Uterus (tissue), 4 donors: ENCODE results near the gene RNF34. TPM values are rescaled to one million over a fixed set of nuclear protein-coding genes. Genes with fewer than 3 reads are reported as not detected.
"Not testable (repeated sequence)": the region's sequence is repeated elsewhere in the genome, so short reads cannot be mapped to it uniquely, and the experiment has no call there.

Experiments used
- DNase-seq, 2 donors: peaks; one replicate each; pipeline ENCODE4 v3.0.0-alpha.2; 2019 to 2020
- H3K27ac ChIP-seq, 2 donors: fragments of 200-600 bp; sonication (generic); 1 replicate in 1 of 2; 2 replicates in 1 of 2; pipeline ENCODE4 v1.5.1; 2016 to 2018
- H3K27me3 ChIP-seq, 2 donors: fragments of 200-600 bp; sonication (generic); one replicate each; pipeline ENCODE4 v1.5.1; 2018 to 2019; ENCODE audit warnings: control low read depth in 1 of 2
- H3K36me3 ChIP-seq, 2 donors: fragments of 200-600 bp; sonication (generic); one replicate each; pipeline ENCODE4 v1.5.1; 2019; ENCODE audit warnings: control low read depth in 1 of 2
- H3K4me1 ChIP-seq, 2 donors: fragments of 200-600 bp; sonication (generic); one replicate each; pipeline ENCODE4 v1.5.1; 2018 to 2019; ENCODE audit warnings: control low read depth in 1 of 2
- H3K4me3 ChIP-seq, 2 donors: fragments of 200-600 bp; sonication (generic); 1 replicate in 1 of 2; 2 replicates in 1 of 2; pipeline ENCODE4 v1.5.1; 2018 to 2019; ENCODE audit warnings: mild to moderate bottlenecking in 1 of 2
- H3K9me3 ChIP-seq, 2 donors: fragments of 200-600 bp; sonication (generic); one replicate each; pipeline ENCODE4 v1.5.1; 2019; ENCODE audit warnings: control low read depth in 1 of 2
- POLR2A ChIP-seq, 2 donors: fragments of 450-650 bp; IDR thresholded peaks; one replicate each; pipeline ENCODE4 v1.6.1; 2016; ENCODE audit warnings: antibody characterized with exemption in 2 of 2, mild to moderate bottlenecking in 1 of 2, moderate library complexity in 1 of 2
- intact Hi-C: fragments of 100-400 bp; cut with DNase I; formaldehyde crosslinking; loops from one replicate; pipeline ENCODE4 v1.15.1; 2023; ENCODE audit warnings: low total_unique reads
- total RNA-seq, 4 donors: library from RNA; depleted of rRNA in 3 of 4; stranded (reverse); fragments of >200 nt in 3 of 4; gene quantifications; one replicate each; pipeline versions ENCODE4 v1.1.0 to v1.2.4, GENCODE V29; 2014 to 2023
- TF ChIP-seq, protein P1 (sequence below), 4 experiments: fragments of 200-600 bp in 2 of 4; fragments of 450-650 bp in 2 of 4; sonication (generic) in 2 of 4; IDR thresholded peaks; one replicate each; pipeline ENCODE4 v1.5.1; 2016 to 2019; ENCODE audit warnings: antibody characterized with exemption in 4 of 4, mild to moderate bottlenecking in 2 of 4, moderate library complexity in 1 of 4
- donor health status: DM: yes; HTN: yes; CAD: no.

The RNF34 gene
- total RNA-seq, 4 donors from 2014 or later, result 23.5 to 74.9 (median 34.1) TPM

- Histone ChIP-seq H3K4me1 (no peaks in the 10 kb centered on the region), H3K36me3 (no peaks in the 10 kb centered on the region), H3K9me3 (no peaks in the 10 kb centered on the region), H3K27me3 (no peaks in the 10 kb centered on the region), H3K4me3 (no peak overlapping the region), H3K27ac (no peak overlapping the region)
- TF ChIP-seq, protein P1, sequence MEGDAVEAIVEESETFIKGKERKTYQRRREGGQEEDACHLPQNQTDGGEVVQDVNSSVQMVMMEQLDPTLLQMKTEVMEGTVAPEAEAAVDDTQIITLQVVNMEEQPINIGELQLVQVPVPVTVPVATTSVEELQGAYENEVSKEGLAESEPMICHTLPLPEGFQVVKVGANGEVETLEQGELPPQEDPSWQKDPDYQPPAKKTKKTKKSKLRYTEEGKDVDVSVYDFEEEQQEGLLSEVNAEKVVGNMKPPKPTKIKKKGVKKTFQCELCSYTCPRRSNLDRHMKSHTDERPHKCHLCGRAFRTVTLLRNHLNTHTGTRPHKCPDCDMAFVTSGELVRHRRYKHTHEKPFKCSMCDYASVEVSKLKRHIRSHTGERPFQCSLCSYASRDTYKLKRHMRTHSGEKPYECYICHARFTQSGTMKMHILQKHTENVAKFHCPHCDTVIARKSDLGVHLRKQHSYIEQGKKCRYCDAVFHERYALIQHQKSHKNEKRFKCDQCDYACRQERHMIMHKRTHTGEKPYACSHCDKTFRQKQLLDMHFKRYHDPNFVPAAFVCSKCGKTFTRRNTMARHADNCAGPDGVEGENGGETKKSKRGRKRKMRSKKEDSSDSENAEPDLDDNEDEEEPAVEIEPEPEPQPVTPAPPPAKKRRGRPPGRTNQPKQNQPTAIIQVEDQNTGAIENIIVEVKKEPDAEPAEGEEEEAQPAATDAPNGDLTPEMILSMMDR (IDR thresholded peaks at IDR 0.05), result no peak
- TF ChIP-seq POLR2A (IDR thresholded peaks at IDR 0.05), result no peak
- intact Hi-C loops, result no loop called here
- DNase-seq, result no peak
Measured at GRCh38 chr12:121366063-121366459, 33.9 kb upstream of the RNF34 start.

- Histone ChIP-seq H3K36me3 (no peaks in the 10 kb centered on the region), H3K9me3 (no peaks in the 10 kb centered on the region), H3K4me1 (no peaks in the 10 kb centered on the region), H3K4me3 (no peak overlapping the region), H3K27ac (no peak overlapping the region), H3K27me3 (no peaks in the 10 kb centered on the region)
- intact Hi-C loops, result no loop called here
- DNase-seq, result no peak
- TF ChIP-seq POLR2A (IDR thresholded peaks at IDR 0.05), result no peak
- TF ChIP-seq, protein P1 (IDR thresholded peaks at IDR 0.05), result no peak
Measured at GRCh38 chr12:121371404-121371803, 28.5 kb upstream of the RNF34 start.

DNA sequence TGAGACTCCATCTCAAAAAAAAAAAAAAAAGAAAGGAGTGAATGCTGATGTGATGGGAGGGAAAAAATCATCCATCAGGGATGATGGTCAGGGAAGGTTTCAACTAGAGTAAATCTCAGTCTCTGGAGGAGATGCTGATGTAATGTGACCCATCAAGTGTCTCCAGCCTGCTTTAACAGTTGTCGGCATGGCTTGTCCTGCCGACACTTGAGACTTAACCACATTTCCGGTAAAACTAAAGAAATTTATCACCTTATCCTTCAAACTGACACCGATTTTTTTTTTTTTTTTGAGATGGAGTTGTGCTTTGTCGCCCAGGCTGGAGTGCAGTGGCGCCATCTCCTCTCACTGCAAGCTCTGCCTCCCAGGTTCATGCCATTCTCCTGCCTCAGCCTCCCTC, 26.2 kb upstream of the RNF34 start:
- Histone ChIP-seq H3K4me1 (no peaks in the 10 kb centered on the region), H3K9me3 (no peaks in the 10 kb centered on the region), H3K27ac (no peak overlapping the region), H3K4me3 (no peak overlapping the region), H3K27me3 (no peaks in the 10 kb centered on the region), H3K36me3 (no peaks in the 10 kb centered on the region)
- TF ChIP-seq POLR2A (IDR thresholded peaks at IDR 0.05), result no peak
- TF ChIP-seq, protein P1 (IDR thresholded peaks at IDR 0.05), result no peak
- no peak for DNase-seq
- intact Hi-C loops, result no loop called here

DNA sequence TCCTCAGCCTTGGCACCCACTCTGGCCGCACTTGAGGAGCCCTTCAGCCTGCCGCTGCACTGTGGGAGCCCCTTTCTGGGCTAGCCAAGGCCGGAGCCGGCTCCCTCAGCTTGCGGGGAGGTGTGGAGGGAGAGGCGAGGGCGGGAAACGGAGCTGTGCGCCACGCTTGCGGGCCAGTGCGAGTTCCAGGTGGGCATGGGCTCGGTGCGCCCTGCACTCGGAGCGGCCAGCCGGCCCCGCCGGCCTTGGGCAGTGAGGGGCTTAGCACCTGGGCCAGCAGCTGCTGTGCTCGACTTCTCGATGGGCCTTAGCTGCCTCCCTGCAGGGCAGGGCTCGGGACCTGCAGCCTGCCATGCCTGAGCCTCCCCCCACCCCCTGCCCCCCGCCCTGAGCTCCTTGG, 25.6 kb upstream of the RNF34 start:
- H3K27ac ChIP-seq, intact Hi-C loops, H3K4me3 ChIP-seq, DNase-seq, H3K36me3 ChIP-seq, H3K27me3 ChIP-seq, H3K9me3 ChIP-seq, H3K4me1 ChIP-seq: not testable (repeated sequence)

- H3K9me3 ChIP-seq, H3K4me1 ChIP-seq, DNase-seq, H3K36me3 ChIP-seq, H3K4me3 ChIP-seq, intact Hi-C loops, H3K27me3 ChIP-seq, H3K27ac ChIP-seq: not testable (repeated sequence)
Measured at GRCh38 chr12:121374945-121375584, 24.9 kb upstream of the RNF34 start.

DNA sequence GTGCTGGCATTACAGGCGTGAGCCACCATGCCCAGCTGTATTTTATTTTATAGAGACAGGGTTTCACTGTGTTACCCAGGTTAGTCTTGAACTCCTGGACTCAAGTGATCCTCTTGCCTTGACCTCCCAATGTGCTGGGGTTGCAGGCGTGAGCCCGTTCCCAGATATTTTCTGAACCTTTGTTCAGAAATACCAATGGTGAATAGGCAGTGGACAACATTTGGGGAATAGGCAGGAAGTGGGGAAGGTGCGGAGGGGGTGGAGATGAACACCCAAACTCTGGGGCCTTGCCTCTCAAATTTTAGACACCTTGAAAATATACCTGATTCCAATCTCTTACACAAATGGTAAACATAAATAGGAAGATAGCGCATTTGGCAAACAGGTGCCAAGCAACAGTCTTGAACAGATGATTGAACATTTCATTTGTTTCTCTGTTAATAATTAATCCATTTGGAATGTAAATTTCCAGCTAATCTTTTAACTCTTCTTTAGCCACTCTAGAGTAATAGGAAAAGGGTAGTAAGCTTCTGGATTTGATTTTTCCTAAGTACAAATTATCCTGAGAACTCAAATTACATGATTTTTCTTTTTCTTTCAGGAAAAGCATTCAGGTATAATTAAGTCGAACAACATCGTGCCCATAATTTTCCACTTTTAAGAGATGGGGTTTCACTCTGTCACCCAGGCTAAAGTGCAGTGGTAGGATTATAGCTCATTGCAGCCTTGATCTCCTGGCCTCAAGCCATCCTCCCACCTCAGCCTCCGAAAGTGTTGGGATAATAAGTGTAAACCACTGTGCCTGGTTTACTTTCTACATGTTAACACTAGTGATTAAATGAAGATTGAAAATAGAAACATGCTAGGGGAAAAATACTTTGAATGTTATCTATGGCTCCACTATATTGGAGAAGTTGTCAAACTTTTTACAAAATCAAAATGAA, 22.9 kb upstream of the RNF34 start:
- H3K36me3 ChIP-seq, result no peaks in the 10 kb centered on the region

More for the DNA sequence above, 22.9 kb upstream of the RNF34 start:
- intact Hi-C loops, result no loop called here
- TF ChIP-seq, protein P1 (IDR thresholded peaks at IDR 0.05), result no peak
- no peak for TF ChIP-seq POLR2A (IDR thresholded peaks at IDR 0.05)
- H3K9me3 ChIP-seq, result no peaks in the 10 kb centered on the region
- DNase-seq, result no peak
- H3K4me3 ChIP-seq, result no peak overlapping the region
- no peak overlapping the region for H3K27ac ChIP-seq
- no peaks in the 10 kb centered on the region for H3K27me3 ChIP-seq
- no peaks in the 10 kb centered on the region for H3K4me1 ChIP-seq
